ENCODE measurements around the gene TNRC6A. TPM values are rescaled to one million over a fixed set of nuclear protein-coding genes. Genes with fewer than 3 reads are reported as not detected.
"Not testable (repeated sequence)": the region's sequence is repeated elsewhere in the genome, so short reads cannot be mapped to it uniquely, and the experiment has no call there.

Gene TNRC6A
- total and polyA plus RNA-seq, 12 donors = 32.0 to 83.3 (median 54.0) TPM

DNA sequence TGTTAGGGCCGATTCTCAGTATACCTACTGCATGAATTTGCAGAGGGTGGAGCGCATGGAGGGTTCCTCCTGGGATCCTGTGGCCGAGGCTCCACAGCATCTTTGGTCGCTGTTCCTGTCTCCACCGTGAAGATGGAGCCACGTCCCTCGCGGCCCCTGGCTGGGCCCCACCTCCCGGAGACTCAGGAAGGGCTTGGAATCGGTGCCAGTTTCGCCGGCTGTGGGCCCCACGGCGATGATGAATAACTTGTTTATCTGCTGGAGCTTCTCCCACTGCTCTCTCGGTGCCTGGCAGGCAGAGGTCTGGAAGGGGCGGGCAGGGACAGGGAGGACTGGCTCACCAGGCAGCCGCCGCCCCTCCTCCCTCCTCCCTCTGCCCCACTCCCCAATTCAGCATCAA, 124.4 kb downstream of the TNRC6A start:
- Histone ChIP-seq H3K27ac (no peak overlapping the region), H3K4me3 (no peak overlapping the region), H3K36me3 (replicated peaks in 1 of 2) (no peaks in the 10 kb centered on the region), H3K27me3 (no peaks in the 10 kb centered on the region), H3K4me1 (replicated peaks in 1 of 2) (peaks cover 4 to 5% of the 10 kb centered on the region in 2 donors), H3K9me3 (replicated peaks in 1 of 3) (no peaks in the 10 kb centered on the region)
- WGBS, 4 donors = 5 to 14% (median 11%) methylated on average over 15 to 18 of the region's 18 CpGs
- TF ChIP-seq, protein P1, sequence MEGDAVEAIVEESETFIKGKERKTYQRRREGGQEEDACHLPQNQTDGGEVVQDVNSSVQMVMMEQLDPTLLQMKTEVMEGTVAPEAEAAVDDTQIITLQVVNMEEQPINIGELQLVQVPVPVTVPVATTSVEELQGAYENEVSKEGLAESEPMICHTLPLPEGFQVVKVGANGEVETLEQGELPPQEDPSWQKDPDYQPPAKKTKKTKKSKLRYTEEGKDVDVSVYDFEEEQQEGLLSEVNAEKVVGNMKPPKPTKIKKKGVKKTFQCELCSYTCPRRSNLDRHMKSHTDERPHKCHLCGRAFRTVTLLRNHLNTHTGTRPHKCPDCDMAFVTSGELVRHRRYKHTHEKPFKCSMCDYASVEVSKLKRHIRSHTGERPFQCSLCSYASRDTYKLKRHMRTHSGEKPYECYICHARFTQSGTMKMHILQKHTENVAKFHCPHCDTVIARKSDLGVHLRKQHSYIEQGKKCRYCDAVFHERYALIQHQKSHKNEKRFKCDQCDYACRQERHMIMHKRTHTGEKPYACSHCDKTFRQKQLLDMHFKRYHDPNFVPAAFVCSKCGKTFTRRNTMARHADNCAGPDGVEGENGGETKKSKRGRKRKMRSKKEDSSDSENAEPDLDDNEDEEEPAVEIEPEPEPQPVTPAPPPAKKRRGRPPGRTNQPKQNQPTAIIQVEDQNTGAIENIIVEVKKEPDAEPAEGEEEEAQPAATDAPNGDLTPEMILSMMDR (IDR thresholded peaks at IDR 0.05) = no peak
- TF ChIP-seq POLR2A (IDR thresholded peaks at IDR 0.05) = no peak
- intact Hi-C loops (cut with DNase I) = no loop called here
- DNase-seq = peak in 5 of 7 donors; percentile 23 to 69 (median 44)

DNA sequence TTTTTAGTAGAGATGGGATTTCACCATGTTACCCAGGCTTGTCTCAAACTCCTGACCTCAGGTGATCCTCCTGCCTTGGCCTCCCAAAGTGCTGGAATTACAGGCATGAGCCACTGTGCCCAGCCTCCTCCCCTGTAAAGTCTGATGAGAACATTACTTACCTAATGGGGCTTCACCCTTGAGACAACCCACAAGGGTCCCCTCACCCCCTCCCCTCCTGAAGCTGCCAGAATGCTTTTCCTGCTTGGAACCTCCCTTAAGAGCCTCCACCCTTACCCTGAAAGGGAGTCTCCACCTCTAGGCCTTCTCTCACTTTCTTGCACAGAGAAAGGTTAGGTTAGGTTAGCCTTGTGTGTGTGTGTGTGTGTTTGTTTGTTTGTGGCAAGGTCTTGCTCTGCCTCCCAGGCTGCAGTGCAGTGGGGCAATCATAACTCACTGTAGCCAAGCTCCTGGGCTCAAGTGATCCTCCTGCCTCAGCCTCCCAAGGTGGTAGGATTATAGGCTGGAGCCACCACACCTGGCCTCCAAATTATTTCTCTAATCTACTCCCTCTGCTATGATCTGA, 125.2 kb downstream of the TNRC6A start:
- Histone ChIP-seq H3K4me3 (no peak overlapping the region), H3K36me3 (replicated peaks in 1 of 2) (no peaks in the 10 kb centered on the region), H3K4me1 (replicated peaks in 1 of 2) (peaks cover 4 to 5% of the 10 kb centered on the region in 2 donors), H3K9me3 (replicated peaks in 1 of 3) (no peaks in the 10 kb centered on the region), H3K27ac (no peak overlapping the region), H3K27me3 (no peaks in the 10 kb centered on the region)
- TF ChIP-seq, protein P1 (IDR thresholded peaks at IDR 0.05) = no peak
- TF ChIP-seq POLR2A (IDR thresholded peaks at IDR 0.05) = no peak
- intact Hi-C loops (cut with DNase I) = no loop called here
- no peak for DNase-seq

DNA sequence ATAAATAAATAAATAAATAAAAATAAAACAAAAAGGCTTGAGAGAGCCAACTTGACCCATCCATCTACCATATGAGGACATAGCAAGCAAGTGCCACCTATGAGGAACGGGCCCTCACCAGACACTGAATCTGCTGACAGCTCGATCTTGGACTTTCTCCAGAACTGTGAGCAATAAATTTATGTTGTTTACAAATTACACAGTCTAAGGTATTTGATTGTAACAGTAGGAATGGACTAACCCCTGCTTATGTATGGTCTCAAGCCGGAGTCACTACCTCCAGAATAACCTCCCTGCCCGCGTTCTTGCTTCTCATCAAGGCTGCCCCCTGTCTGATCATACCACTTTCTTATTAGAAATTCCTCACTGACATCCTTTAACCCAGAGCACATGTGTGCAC, 126.2 kb downstream of the TNRC6A start:
- Histone ChIP-seq H3K36me3 (replicated peaks in 1 of 2) (no peaks in the 10 kb centered on the region), H3K4me1 (replicated peaks in 1 of 2) (peaks cover 4 to 5% of the 10 kb centered on the region in 2 donors), H3K4me3 (no peak overlapping the region), H3K27ac (no peak overlapping the region), H3K9me3 (replicated peaks in 1 of 3) (no peaks in the 10 kb centered on the region), H3K27me3 (no peaks in the 10 kb centered on the region)
- 69 to 75% (median 73%) methylated on average over 5 of the region's 5 CpGs for WGBS, 4 donors
- TF ChIP-seq, protein P1 (IDR thresholded peaks at IDR 0.05) = no peak
- intact Hi-C loops (cut with DNase I) = no loop called here
- DNase-seq = peak in 1 of 7 donors; percentile 36

DNA sequence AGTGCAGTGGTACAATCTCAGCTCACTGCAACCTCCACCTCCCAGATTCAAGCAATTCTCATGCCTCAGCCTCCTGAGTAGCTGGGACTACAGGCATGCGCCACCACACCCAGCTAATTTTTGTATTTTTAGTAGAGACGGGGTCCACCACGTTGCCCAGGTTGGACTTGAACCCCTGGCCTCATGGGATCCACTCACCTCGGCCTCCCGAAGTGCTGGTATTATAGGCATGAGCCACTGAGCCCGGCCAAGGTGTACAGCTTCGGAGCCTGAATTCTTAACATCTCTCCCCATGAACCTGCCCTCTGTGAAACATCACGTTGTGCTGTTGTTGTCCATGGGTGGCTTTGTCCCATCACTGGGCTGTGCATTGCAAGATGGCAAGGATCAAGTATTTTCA, 127.4 kb downstream of the TNRC6A start:
- H3K9me3 ChIP-seq (replicated peaks in 1 of 3); intact Hi-C loops (cut with DNase I); H3K27me3 ChIP-seq; H3K4me3 ChIP-seq; H3K4me1 ChIP-seq (replicated peaks in 1 of 2); H3K27ac ChIP-seq; H3K36me3 ChIP-seq (replicated peaks in 1 of 2): not testable (repeated sequence)
- 66 to 87% (median 82%) methylated on average over 6 to 8 of the region's 8 CpGs for WGBS, 4 donors
- peak in 1 of 7 donors; percentile 34 for DNase-seq

All from adrenal gland (tissue), 12 donors.